Measurements from ENCODE around the gene ENTREP1. TPM values are rescaled to one million over a fixed set of nuclear protein-coding genes. Genes with fewer than 3 reads are reported as not detected.

Gene ENTREP1
- total and polyA plus RNA-seq, 2 donors (not counting 1 experiment from before 2014, with no cell fraction given): not detected

- Histone ChIP-seq H3K4me3 (ENCODE audit: control extremely low read depth in 1 of 5, extremely low read depth in 1 of 5, insufficient read depth in 1 of 5, low read depth in 2 of 5, low read length in 4 of 5) (no peak overlapping the region), H3K4me1 (ENCODE audit: control insufficient read depth in 2 of 2, insufficient read depth in 2 of 2, low read length in 2 of 2) (no peaks in the 10 kb centered on the region), H3K9me3 (ENCODE audit: control extremely low read depth in 1 of 3, control insufficient read depth in 2 of 3, insufficient read depth in 1 of 3, low read length in 2 of 3) (no peaks in the 10 kb centered on the region), H3K4me2 (replicated peaks; ENCODE audit: low read depth, low read length, poor library complexity, severe bottlenecking) (no peak overlapping the region), H3K36me3 (replicated peaks in 1 of 2; ENCODE audit: control extremely low read depth in 1 of 2, control insufficient read depth in 1 of 2, extremely low read depth in 1 of 2, insufficient read depth in 2 of 2, low read length in 1 of 2) (no peaks in the 10 kb centered on the region), H3K9ac (ENCODE audit: low read length) (no peak overlapping the region), H3K27me3 (replicated peaks in 1 of 4; ENCODE audit: control extremely low read depth in 1 of 4, control insufficient read depth in 3 of 4, insufficient read depth in 4 of 4, low read length in 3 of 4) (no peaks in the 10 kb centered on the region), H3K79me2 (ENCODE audit: control insufficient read depth, insufficient read depth, low read length) (no peaks in the 10 kb centered on the region), H3K27ac (ENCODE audit: low read length in 2 of 2) (no peak overlapping the region), H2AFZ (ENCODE audit: insufficient read depth, low read depth, low read length, poor library complexity, severe bottlenecking) (no peak overlapping the region), H4K20me1 (ENCODE audit: control insufficient read depth, insufficient read depth, low read length, poor library complexity, severe bottlenecking) (no peaks in the 10 kb centered on the region)
- Mint-ChIP-seq H3K9me3 (ENCODE audit: insufficient read depth) (no peaks in the 10 kb centered on the region), H3K4me1 (no peaks in the 10 kb centered on the region), H3K27ac (no peak overlapping the region), H3K27me3 (peaks cover 2% of the 10 kb centered on the region), H3K4me3 (no peak overlapping the region)
- TF ChIP-seq EZH2 (IDR thresholded peaks at IDR 0.05; ENCODE audit: borderline replicate concordance, insufficient read depth, low read depth, low read length, poor library complexity, severe bottlenecking): no peak
- no peak for TF ChIP-seq CTCF (IDR thresholded peaks at IDR 0.05)
- WGBS (ENCODE audit: insufficient coverage): no CpG with 5 or more reads among the region's 6 CpGs
- intact Hi-C loops (cut with micrococcal nuclease): no loop called here
- CTCF ChIA-PET: no interaction called here
- no peak for ATAC-seq (ENCODE audit: low read depth)
- no peak for DNase-seq
- POLR2A ChIA-PET: no interaction called here
These were observed 55.3 kb downstream of the ENTREP1 start for GRCh38 chr9:69380301-69380700.

- Mint-ChIP-seq H3K9me3 (ENCODE audit: insufficient read depth) (no peaks in the 10 kb centered on the region), H3K4me3 (no peak overlapping the region), H3K27me3 (peaks cover 3% of the 10 kb centered on the region), H3K27ac (no peak overlapping the region), H3K4me1 (no peaks in the 10 kb centered on the region)
- intact Hi-C loops (cut with micrococcal nuclease): no loop called here
- no peak for ATAC-seq (ENCODE audit: low read depth)
- Histone ChIP-seq H3K36me3 (replicated peaks in 1 of 2; ENCODE audit: control extremely low read depth in 1 of 2, control insufficient read depth in 1 of 2, extremely low read depth in 1 of 2, insufficient read depth in 2 of 2, low read length in 1 of 2) (no peaks in the 10 kb centered on the region), H4K20me1 (ENCODE audit: control insufficient read depth, insufficient read depth, low read length, poor library complexity, severe bottlenecking) (no peaks in the 10 kb centered on the region), H3K27me3 (replicated peaks in 1 of 4; ENCODE audit: control extremely low read depth in 1 of 4, control insufficient read depth in 3 of 4, insufficient read depth in 4 of 4, low read length in 3 of 4) (no peaks in the 10 kb centered on the region), H2AFZ (ENCODE audit: insufficient read depth, low read depth, low read length, poor library complexity, severe bottlenecking) (no peak overlapping the region), H3K79me2 (ENCODE audit: control insufficient read depth, insufficient read depth, low read length) (no peaks in the 10 kb centered on the region), H3K27ac (ENCODE audit: low read length in 2 of 2) (no peak overlapping the region), H3K4me2 (replicated peaks; ENCODE audit: low read depth, low read length, poor library complexity, severe bottlenecking) (no peak overlapping the region), H3K4me3 (ENCODE audit: control extremely low read depth in 1 of 5, extremely low read depth in 1 of 5, insufficient read depth in 1 of 5, low read depth in 2 of 5, low read length in 4 of 5) (no peak overlapping the region), H3K9me3 (ENCODE audit: control extremely low read depth in 1 of 3, control insufficient read depth in 2 of 3, insufficient read depth in 1 of 3, low read length in 2 of 3) (no peaks in the 10 kb centered on the region), H3K9ac (ENCODE audit: low read length) (no peak overlapping the region), H3K4me1 (ENCODE audit: control insufficient read depth in 2 of 2, insufficient read depth in 2 of 2, low read length in 2 of 2) (no peaks in the 10 kb centered on the region)
- no peak for DNase-seq
- ChIA-PET CTCF (no interaction called here), POLR2A (no interaction called here)
- no peak for TF ChIP-seq CTCF (IDR thresholded peaks at IDR 0.05)
- TF ChIP-seq EZH2 (IDR thresholded peaks at IDR 0.05; ENCODE audit: borderline replicate concordance, insufficient read depth, low read depth, low read length, poor library complexity, severe bottlenecking): no peak
- WGBS (ENCODE audit: insufficient coverage): no CpG with 5 or more reads among the region's 3 CpGs
These were observed 55.8 kb downstream of the ENTREP1 start for GRCh38 chr9:69380811-69381210.
